HCT116 (cell line): Measurements from ENCODE around the gene SCFD2. TPM values are rescaled to one million over a fixed set of nuclear protein-coding genes. Genes with fewer than 3 reads are reported as not detected.

Source experiments
- ATAC-seq: fragments of 200-7000 bp; cut with Tn5 transposase; 2 replicates; pipeline ENCODE4 v1.9.1; 2020; ENCODE audit warnings: mild to moderate bottlenecking, moderate library complexity
- BruUV-seq: library from RNA; stranded (reverse); fragments of 400-500 nt; replicated peaks from 2 replicates; lab custom pipeline; 2021; lab: Mats Ljungman, UMichigan
- CTCF ChIA-PET: fragments of 300-600 bp; sonication (Branson Sonifier 250); formaldehyde crosslinking; loops from one replicate; lab custom pipeline; 2021; ENCODE audit warnings: antibody characterized with exemption; lab: Charles Lee
- POLR2A ChIA-PET: fragments of 300-600, 350-600 bp; sonication (Branson Sonifier 250); formaldehyde crosslinking; loops from one replicate; lab custom pipeline; 2021; ENCODE audit warnings: antibody characterized with exemption; lab: Charles Lee
- RAD21 ChIA-PET, 2 experiments: fragments of 300-600 bp; sonication (Branson Sonifier 250); formaldehyde crosslinking; loops; one replicate each; lab custom pipeline; 2023; ENCODE audit warnings: low total read pairs in 2 of 2; ENCODE audit not compliant: uncharacterized antibody in 2 of 2, unreplicated experiment in 2 of 2, low non-redundant PET in 1 of 2; lab: Charles Lee
- DNase-seq: peaks from one replicate; pipeline ENCODE4 v3.0.0-alpha.2; 2010; ENCODE audit warnings: low read depth, low spot score
- H2AFZ ChIP-seq: fragments of 200-600 bp; shearing (Covaris generic), sonication (generic); 2 replicates; pipeline ENCODE4 v1.6.1; 2017; ENCODE audit warnings: low read depth, mixed run types, mixed read lengths, antibody characterized with exemption, low read length; ENCODE audit not compliant: poor library complexity, severe bottlenecking
- H3K27ac ChIP-seq: 2 replicates; pipeline ENCODE4 v1.5.1; 2012; ENCODE audit warnings: low read depth, low read length
- H3K27me3 ChIP-seq: fragments of 200-600 bp; sonication (generic); 2 replicates; pipeline ENCODE4 v1.6.1; 2016; ENCODE audit warnings: mixed run types, low read length, mixed read lengths; ENCODE audit not compliant: insufficient read depth
- H3K36me3 ChIP-seq, 2 experiments: fragments of 200-500 bp in 1 of 2; fragments of 200-600 bp in 1 of 2; sonication (Bioruptor generic) in 1 of 2; sonication (generic) in 1 of 2; 2 replicates each; pipeline versions ENCODE4 v1.5.1 to v1.6.1; 2014 to 2016; ENCODE audit warnings: low read length in 2 of 2, inconsistent platforms in 1 of 2, mixed read lengths in 1 of 2, mixed run types in 1 of 2; ENCODE audit not compliant: insufficient read depth in 2 of 2, control insufficient read depth in 1 of 2
- H3K4me1 ChIP-seq, 2 experiments: fragments of 200-600 bp in 1 of 2; sonication (generic) in 1 of 2; 2 replicates each; pipeline versions ENCODE4 v1.5.1 to v1.6.1; 2012 to 2017; ENCODE audit warnings: low read length in 2 of 2, inconsistent platforms in 1 of 2, mild to moderate bottlenecking in 1 of 2, mixed read lengths in 1 of 2, mixed run types in 1 of 2, moderate library complexity in 1 of 2; ENCODE audit not compliant: insufficient read depth in 2 of 2, control insufficient read depth in 1 of 2
- H3K4me2 ChIP-seq: fragments of 200-600 bp; sonication (generic); 2 replicates; pipeline ENCODE4 v1.6.1; 2017; ENCODE audit warnings: mixed run types, low read length, mixed read lengths
- H3K4me3 ChIP-seq, 2 experiments: fragments of 200-600 bp in 1 of 2; sonication (generic) in 1 of 2; replicated peaks in 1 of 2; 2 replicates each; pipeline ENCODE4 v1.5.1; 2011 to 2016; ENCODE audit warnings: low read length in 2 of 2, control low read depth in 1 of 2, low read depth in 1 of 2, mild to moderate bottlenecking in 1 of 2, mixed read lengths in 1 of 2, mixed run types in 1 of 2
- H3K79me2 ChIP-seq: fragments of 200-600 bp; sonication (generic); 2 replicates; pipeline ENCODE4 v1.6.1; 2017; ENCODE audit warnings: mild to moderate bottlenecking, mixed run types, low read length, moderate library complexity, mixed read lengths; ENCODE audit not compliant: insufficient read depth
- H3K9ac ChIP-seq: fragments of 200-600 bp; sonication (generic); 2 replicates; pipeline ENCODE4 v1.6.1; 2016; ENCODE audit warnings: low read length, mixed read lengths
- H3K9me2 ChIP-seq: fragments of 200-600 bp; sonication (generic), shearing (Covaris generic); 2 replicates; pipeline ENCODE4 v1.6.1; 2017; ENCODE audit warnings: mixed run types, mild to moderate bottlenecking, moderate library complexity; ENCODE audit not compliant: insufficient read depth
- H3K9me3 ChIP-seq, 2 experiments: fragments of 200-500 bp in 1 of 2; fragments of 200-600 bp in 1 of 2; sonication (Bioruptor generic) in 1 of 2; sonication (generic) in 1 of 2; 2 replicates each; pipeline ENCODE4 v1.6.1; 2014 to 2017; ENCODE audit warnings: low read length in 2 of 2, mixed read lengths in 2 of 2, inconsistent platforms in 1 of 2, low read depth in 1 of 2, mild to moderate bottlenecking in 1 of 2, mixed run types in 1 of 2, moderate library complexity in 1 of 2; ENCODE audit not compliant: control insufficient read depth in 1 of 2, insufficient read depth in 1 of 2
- H4K20me1 ChIP-seq: fragments of 200-600 bp; sonication (generic), shearing (Covaris generic); 2 replicates; pipeline ENCODE4 v1.6.1; 2017; ENCODE audit warnings: mixed run types, mild to moderate bottlenecking, moderate library complexity; ENCODE audit not compliant: insufficient read depth
- CBX3 ChIP-seq: IDR thresholded peaks from 2 replicates; pipeline ENCODE4 v1.6.1; 2012; ENCODE audit warnings: low read depth
- EGR1 ChIP-seq: IDR thresholded peaks from 2 replicates; pipeline ENCODE4 v1.6.1; 2012; ENCODE audit warnings: low read depth
- EZH2 ChIP-seq: fragments of 200-600 bp; sonication (generic); IDR thresholded peaks from 2 replicates; pipeline ENCODE4 v1.6.1; 2017; ENCODE audit warnings: antibody characterized with exemption, mixed run types
- EZH2phosphoT487 ChIP-seq: fragments of 200-600 bp; IDR thresholded peaks from 2 replicates; pipeline ENCODE4 v1.6.1; 2018; ENCODE audit warnings: antibody characterized with exemption, borderline replicate concordance
- JUND ChIP-seq: IDR thresholded peaks from 2 replicates; pipeline ENCODE4 v1.6.1; 2012
- RAD21 ChIP-seq: IDR thresholded peaks from 2 replicates; pipeline ENCODE4 v1.6.1; 2012; ENCODE audit warnings: low read depth, mild to moderate bottlenecking
- intact Hi-C: fragments of 100-400 bp; cut with micrococcal nuclease; formaldehyde crosslinking; loops from 2 replicates; pipeline ENCODE4 v1.10.0; 2022
- total RNA-seq: library from RNA; stranded (reverse); gene quantifications from one replicate; pipeline ENCODE4 v1.2.1, GENCODE V29; 2021; ENCODE audit not compliant: unreplicated experiment
- TF ChIP-seq, protein P1 (sequence below), 3 experiments: fragments of 200-600 bp in 1 of 3; sonication (generic) in 1 of 3; IDR thresholded peaks in 2 of 3; conservative IDR thresholded peaks in 1 of 3; 2 replicates each; pipeline ENCODE4 v1.5.1; 2012 to 2017; ENCODE audit warnings: low read depth in 2 of 3, low read length in 2 of 3, antibody characterized with exemption in 1 of 3, borderline replicate concordance in 1 of 3, control low read depth in 1 of 3, mild to moderate bottlenecking in 1 of 3, mixed read lengths in 1 of 3, mixed run types in 1 of 3, moderate library complexity in 1 of 3; ENCODE audit not compliant: insufficient read depth in 1 of 3
- TF ChIP-seq, protein P2 (sequence below): IDR thresholded peaks from 2 replicates; pipeline ENCODE4 v1.6.1; 2012

SCFD2 gene
- total RNA-seq, 1 experiment from 2014 or later = 13.6 TPM

GRCh38 chr4:52853351-52853750, 512.5 kb downstream of the SCFD2 start (continued):
- TF ChIP-seq, protein P1, sequence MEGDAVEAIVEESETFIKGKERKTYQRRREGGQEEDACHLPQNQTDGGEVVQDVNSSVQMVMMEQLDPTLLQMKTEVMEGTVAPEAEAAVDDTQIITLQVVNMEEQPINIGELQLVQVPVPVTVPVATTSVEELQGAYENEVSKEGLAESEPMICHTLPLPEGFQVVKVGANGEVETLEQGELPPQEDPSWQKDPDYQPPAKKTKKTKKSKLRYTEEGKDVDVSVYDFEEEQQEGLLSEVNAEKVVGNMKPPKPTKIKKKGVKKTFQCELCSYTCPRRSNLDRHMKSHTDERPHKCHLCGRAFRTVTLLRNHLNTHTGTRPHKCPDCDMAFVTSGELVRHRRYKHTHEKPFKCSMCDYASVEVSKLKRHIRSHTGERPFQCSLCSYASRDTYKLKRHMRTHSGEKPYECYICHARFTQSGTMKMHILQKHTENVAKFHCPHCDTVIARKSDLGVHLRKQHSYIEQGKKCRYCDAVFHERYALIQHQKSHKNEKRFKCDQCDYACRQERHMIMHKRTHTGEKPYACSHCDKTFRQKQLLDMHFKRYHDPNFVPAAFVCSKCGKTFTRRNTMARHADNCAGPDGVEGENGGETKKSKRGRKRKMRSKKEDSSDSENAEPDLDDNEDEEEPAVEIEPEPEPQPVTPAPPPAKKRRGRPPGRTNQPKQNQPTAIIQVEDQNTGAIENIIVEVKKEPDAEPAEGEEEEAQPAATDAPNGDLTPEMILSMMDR (IDR thresholded peaks at IDR 0.05 in 2 of 3, conservative IDR thresholded peaks at IDR 0.05 in 1 of 3; ENCODE audit: borderline replicate concordance in 1 of 3, insufficient read depth in 1 of 3, low read depth in 2 of 3, low read length in 2 of 3) = no peak
- TF ChIP-seq EZH2phosphoT487 (no peak), EGR1 (no peak), JUND (no peak), EZH2 (no peak), CBX3 (no peak)
- TF ChIP-seq, protein P2, sequence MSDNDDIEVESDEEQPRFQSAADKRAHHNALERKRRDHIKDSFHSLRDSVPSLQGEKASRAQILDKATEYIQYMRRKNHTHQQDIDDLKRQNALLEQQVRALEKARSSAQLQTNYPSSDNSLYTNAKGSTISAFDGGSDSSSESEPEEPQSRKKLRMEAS = no peak

DNA sequence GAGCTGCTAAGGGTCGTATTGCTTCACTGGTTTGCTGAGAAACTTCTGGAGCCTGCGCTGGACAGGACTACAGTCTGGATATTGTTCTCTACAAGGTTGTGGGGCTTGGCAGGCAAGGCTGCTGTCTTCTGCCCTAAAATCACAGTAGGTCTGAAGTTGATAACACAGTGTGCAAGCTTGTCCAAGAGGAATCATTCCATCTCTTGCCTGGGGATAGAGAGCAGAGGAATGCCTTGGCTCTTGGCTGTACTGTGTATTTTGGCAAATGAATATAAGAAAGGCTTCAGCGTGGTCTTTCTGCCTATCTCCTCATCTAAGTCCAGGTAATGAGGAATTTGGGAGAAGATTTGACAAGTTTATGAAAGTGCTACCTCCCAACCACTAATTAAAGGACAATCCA, 513.1 kb downstream of the SCFD2 start:
- H3K27ac ChIP-seq = no peak overlapping the region
- H3K9me3 ChIP-seq = no peaks in the 10 kb centered on the region
- intact Hi-C loops = no loop called here
- ChIA-PET RAD21 (no interaction called here), POLR2A (no interaction called here), CTCF (no interaction called here)
- TF ChIP-seq, protein P1 (IDR thresholded peaks at IDR 0.05 in 2 of 3, conservative IDR thresholded peaks at IDR 0.05 in 1 of 3; ENCODE audit: borderline replicate concordance in 1 of 3, insufficient read depth in 1 of 3, low read depth in 2 of 3, low read length in 2 of 3) = no peak
- TF ChIP-seq RAD21 = no peak
- H3K9ac ChIP-seq = no peak overlapping the region
- H3K4me1 ChIP-seq = no peaks in the 10 kb centered on the region
- H3K9me2 ChIP-seq = no peaks in the 10 kb centered on the region
- no peaks in the 10 kb centered on the region for H3K79me2 ChIP-seq
- no peaks in the 10 kb centered on the region for H3K27me3 ChIP-seq
- H4K20me1 ChIP-seq = no peaks in the 10 kb centered on the region
- H3K4me3 ChIP-seq = no peak overlapping the region
- H3K36me3 ChIP-seq = no peaks in the 10 kb centered on the region
- DNase-seq (no peak), ATAC-seq (no peak)
- BruUV-seq = no TSS peak
- H3K4me2 ChIP-seq = no peak overlapping the region
- H2AFZ ChIP-seq = no peak overlapping the region
